ENCODE results near the gene PRPSAP1. TPM values are rescaled to one million over a fixed set of nuclear protein-coding genes. Genes with fewer than 3 reads are reported as not detected.
A peak's percentile ranks its signal among the peaks of the same experiment; 100 is the strongest.

Gene PRPSAP1, protein sequence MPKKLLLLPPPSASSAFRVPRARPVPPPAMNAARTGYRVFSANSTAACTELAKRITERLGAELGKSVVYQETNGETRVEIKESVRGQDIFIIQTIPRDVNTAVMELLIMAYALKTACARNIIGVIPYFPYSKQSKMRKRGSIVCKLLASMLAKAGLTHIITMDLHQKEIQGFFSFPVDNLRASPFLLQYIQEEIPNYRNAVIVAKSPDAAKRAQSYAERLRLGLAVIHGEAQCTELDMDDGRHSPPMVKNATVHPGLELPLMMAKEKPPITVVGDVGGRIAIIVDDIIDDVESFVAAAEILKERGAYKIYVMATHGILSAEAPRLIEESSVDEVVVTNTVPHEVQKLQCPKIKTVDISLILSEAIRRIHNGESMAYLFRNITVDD
- 89.6 and 90.3 TPM in 2 replicates for total RNA-seq
- long read RNA-seq, transcript PRPSAP1-206 (10 exons, 3,660 nt), result major isoform, 54 of 79 reads
- long read RNA-seq, transcript PRPSAP1-201 (10 exons, 1,678 nt), result minor isoform, 7 of 79 reads
- long read RNA-seq, partial matches to known transcripts, result 5 of 79 reads
- long read RNA-seq, other reads (novel, unspliced or antisense), result 13 of 79 reads

DNA sequence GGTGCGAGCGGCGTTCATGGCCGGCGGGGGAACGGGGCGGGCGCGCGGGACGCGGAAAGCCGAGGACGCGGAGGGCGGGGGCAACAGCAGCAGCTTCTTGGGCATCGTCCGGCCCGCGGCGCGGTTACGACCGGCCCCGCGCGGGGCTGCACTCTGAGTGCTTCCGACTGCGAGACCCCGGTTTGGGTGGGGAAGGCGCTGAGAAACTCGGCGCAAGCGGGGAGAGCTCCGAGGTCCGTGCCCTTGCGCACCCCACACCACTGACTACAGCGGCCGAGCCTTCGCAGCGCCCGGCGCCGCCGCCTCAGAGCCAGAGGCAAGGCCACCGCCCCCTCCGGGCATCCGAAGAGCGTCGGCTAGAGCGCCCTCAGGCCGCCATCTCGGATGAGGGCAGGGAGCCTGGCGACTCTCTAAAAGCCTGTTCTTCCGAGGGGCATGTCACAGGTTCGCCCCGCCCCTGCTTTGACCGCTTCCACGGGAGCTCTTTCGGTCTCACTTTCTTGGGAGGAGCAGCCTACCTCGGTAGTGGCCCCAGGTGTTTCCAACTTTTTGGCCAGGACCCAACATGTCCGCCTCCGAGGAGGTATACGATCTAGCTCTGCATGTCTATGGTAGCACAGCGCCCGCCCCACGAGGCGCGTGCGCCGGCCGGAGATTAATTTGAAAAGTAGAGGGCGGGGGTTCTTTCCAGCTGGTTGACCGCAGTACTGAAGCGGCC, at the start of gene PRPSAP1:
Gene PRPSAP1 (minus strand): TSS at position 318 of the 718 bp plus-strand sequence. CDS start 213 bp downstream, at position 105.
- Mint-ChIP-seq H3K27me3 (no peaks in the 10 kb centered on the region), H3K9me3 (ENCODE audit: low read depth) (no peaks in the 10 kb centered on the region)

DNA sequence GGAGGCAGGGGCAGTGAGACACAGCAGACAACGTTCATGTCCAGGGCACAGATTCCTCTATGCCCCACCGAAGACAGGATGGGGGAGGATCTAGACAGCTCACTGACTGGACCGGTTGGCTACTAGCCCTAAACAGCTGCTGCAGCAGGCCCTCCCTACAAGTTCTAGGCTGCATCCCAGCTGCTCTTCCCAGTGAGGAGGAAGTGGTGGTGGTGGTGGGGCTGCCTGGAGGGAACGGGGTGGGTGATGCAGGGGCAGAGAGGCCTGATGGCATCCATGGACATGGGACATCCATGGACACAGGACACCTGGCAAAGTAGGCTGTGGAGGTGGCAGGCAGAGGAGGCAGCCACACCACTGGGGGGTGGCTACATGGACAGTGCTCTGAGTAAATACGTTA, 49.0 kb upstream of the PRPSAP1 start:
- TF ChIP-seq, protein P1, sequence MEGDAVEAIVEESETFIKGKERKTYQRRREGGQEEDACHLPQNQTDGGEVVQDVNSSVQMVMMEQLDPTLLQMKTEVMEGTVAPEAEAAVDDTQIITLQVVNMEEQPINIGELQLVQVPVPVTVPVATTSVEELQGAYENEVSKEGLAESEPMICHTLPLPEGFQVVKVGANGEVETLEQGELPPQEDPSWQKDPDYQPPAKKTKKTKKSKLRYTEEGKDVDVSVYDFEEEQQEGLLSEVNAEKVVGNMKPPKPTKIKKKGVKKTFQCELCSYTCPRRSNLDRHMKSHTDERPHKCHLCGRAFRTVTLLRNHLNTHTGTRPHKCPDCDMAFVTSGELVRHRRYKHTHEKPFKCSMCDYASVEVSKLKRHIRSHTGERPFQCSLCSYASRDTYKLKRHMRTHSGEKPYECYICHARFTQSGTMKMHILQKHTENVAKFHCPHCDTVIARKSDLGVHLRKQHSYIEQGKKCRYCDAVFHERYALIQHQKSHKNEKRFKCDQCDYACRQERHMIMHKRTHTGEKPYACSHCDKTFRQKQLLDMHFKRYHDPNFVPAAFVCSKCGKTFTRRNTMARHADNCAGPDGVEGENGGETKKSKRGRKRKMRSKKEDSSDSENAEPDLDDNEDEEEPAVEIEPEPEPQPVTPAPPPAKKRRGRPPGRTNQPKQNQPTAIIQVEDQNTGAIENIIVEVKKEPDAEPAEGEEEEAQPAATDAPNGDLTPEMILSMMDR (IDR thresholded peaks at IDR 0.05; ENCODE audit: unreplicated experiment), result no peak
- Mint-ChIP-seq H3K4me1 (ENCODE audit: low read depth) (no peaks in the 10 kb centered on the region), H3K4me3 (ENCODE audit: low read depth) (no peak overlapping the region), H3K27ac (peak overlapping the region; percentile 81), H3K36me3 (ENCODE audit: insufficient read depth) (peaks cover 22% of the 10 kb centered on the region), H3K27me3 (no peaks in the 10 kb centered on the region), H3K9me3 (ENCODE audit: low read depth) (no peaks in the 10 kb centered on the region)
- no peak for DNase-seq (ENCODE audit: low spot score, unreplicated experiment)

More for the DNA sequence above, at the start of gene PRPSAP1:
- peaks cover 18% of the 10 kb centered on the region for H3K4me1 Mint-ChIP-seq (ENCODE audit: low read depth)
- DNase-seq (ENCODE audit: low spot score, unreplicated experiment), result peak; percentile 70
- TF ChIP-seq, protein P1 (IDR thresholded peaks at IDR 0.05; ENCODE audit: unreplicated experiment), result peak; percentile 47
- peak within 1 kb of the TSS; percentile 95 for H3K4me3 Mint-ChIP-seq (ENCODE audit: low read depth)
- H3K36me3 Mint-ChIP-seq (ENCODE audit: insufficient read depth), result peaks cover 3% of the 10 kb centered on the region
- peak within 1 kb of the TSS; percentile 99 for H3K27ac Mint-ChIP-seq

DNA sequence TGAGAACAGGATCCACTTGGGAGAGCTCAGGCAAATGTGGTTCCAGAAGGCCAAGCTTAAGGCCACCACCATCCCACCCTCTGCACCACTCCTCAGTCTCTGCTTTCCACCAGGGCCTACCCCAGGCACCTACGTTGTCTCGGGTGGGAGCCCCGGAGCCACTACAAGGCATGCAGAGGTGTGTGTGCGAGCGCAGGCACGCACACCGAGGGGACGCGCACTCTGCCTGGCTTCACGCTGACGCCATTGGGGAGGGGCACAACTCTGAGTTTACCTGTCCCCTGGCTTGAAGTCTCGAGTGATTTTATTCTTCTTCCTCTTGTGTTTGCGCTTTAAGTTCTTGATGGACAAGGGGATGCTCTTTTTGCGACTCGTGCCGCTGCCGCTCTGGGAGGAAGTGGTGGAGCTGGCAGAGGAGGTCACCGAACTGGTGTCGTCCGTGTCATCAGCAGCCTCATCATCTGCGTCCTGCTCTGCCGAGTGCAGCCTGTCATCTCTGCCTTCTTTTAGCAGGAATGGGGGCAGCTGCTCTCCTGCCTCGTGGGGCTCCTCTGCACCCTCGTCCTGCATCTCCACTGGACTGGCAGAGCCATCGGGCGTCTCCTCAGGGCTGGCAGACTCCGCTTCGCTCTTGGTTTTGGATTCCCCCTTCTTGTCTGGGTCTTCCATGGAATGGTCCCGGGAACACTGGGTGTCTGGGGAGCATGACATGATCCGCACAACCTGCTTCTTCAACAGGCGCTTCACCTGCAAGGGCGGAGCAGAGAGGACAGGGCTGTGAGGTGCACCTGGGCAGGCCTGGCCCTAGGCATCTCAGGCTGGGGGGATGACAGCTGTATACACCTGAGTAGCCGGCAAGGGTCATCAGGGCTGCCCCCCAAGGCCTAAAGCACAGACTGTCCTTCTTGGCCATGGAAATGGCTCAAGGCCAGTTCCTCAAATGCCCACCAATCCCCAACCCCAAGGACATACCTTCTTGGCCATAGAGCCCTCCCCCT, 45.8 kb upstream of the PRPSAP1 start:
- no peak overlapping the region for H3K4me3 Mint-ChIP-seq (ENCODE audit: low read depth)
- H3K9me3 Mint-ChIP-seq (ENCODE audit: low read depth), result no peaks in the 10 kb centered on the region
- DNase-seq (ENCODE audit: low spot score, unreplicated experiment), result no peak
- TF ChIP-seq, protein P1 (IDR thresholded peaks at IDR 0.05; ENCODE audit: unreplicated experiment), result no peak
- no peaks in the 10 kb centered on the region for H3K4me1 Mint-ChIP-seq (ENCODE audit: low read depth)
- no peak overlapping the region for H3K27ac Mint-ChIP-seq
- peaks cover 23% of the 10 kb centered on the region for H3K36me3 Mint-ChIP-seq (ENCODE audit: insufficient read depth)
- no peaks in the 10 kb centered on the region for H3K27me3 Mint-ChIP-seq

DNA sequence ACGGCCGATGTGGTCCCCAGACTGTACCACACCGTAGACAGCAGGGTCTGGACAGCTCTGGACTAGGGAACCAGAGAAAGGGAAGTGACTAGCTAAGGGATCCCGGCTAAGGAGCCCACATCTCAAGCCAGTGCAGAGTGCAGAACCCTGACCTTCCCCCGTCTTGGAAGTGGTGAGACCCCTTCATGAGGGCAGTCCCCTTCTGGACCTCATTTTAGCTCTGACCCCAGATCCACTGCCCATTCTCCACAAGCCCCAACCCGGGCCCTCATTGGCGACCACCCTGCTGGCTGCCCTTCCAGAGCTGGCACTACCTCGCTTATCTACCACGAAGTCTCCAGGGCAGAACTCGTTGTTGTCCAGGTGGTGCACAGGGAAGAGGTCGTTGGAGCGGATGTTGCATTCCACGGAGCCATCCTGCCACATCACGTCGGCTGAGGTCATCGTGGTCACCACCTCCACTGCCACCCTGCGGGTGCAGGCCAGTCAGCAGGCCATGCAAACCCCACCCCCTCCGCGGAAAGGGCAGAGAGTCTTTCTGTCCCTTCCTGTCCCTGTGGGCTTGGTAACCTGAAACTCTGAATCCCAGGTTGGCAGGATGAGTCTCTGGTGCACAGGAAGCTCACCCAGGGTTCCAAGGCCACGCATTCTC, 44.9 kb upstream of the PRPSAP1 start:
- Mint-ChIP-seq H3K9me3 (ENCODE audit: low read depth) (no peaks in the 10 kb centered on the region), H3K27ac (no peak overlapping the region), H3K27me3 (no peaks in the 10 kb centered on the region), H3K36me3 (ENCODE audit: insufficient read depth) (peaks cover 23% of the 10 kb centered on the region), H3K4me3 (ENCODE audit: low read depth) (no peak overlapping the region), H3K4me1 (ENCODE audit: low read depth) (no peaks in the 10 kb centered on the region)
- TF ChIP-seq, protein P1 (IDR thresholded peaks at IDR 0.05; ENCODE audit: unreplicated experiment), result no peak
- no peak for DNase-seq (ENCODE audit: low spot score, unreplicated experiment)
